HG02678 (cell line): Measurements from ENCODE around the gene PFKL.
"Not testable (repeated sequence)": the region's sequence is repeated elsewhere in the genome, so short reads cannot be mapped to it uniquely, and the experiment has no call there.

ENCODE experiments used
- ATAC-seq: cut with Tn5 transposase; IDR thresholded peaks from one replicate; pipeline ENCODE4 v1.9.1; 2021; ENCODE audit warnings: mild to moderate bottlenecking, moderate library complexity; ENCODE audit not compliant: unreplicated experiment

Gene PFKL

DNA sequence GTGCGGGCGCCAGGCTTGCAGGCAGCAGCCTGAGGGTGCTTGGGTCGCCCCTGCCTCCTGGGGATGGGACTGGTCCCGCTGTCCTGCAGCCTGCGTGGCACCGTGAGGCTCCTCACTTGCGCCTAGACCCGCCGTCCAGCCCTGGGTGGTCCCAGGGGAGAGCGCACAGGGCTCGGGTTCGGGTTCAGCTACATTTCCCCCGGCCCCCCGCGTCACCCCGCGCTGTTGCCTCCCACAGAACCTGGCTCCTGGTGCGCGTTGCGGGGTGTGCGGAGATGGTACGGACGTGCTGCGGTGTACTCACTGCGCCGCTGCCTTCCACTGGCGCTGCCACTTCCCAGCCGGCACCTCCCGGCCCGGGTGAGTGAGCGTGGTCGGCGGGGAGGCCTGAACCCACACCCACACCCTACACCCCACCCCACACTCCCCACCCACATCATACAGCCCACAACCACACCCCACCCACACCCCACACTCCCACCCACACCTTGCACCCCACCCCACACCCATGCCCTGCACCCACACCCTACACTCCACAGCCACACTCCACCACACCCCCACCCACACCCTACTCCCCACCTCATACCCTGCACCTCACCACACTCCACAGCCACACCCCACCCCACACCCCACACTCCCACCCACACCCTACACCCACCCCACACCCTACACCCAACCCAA lies 6.2 kb upstream of the PFKL start:
- no peak for ATAC-seq

DNA sequence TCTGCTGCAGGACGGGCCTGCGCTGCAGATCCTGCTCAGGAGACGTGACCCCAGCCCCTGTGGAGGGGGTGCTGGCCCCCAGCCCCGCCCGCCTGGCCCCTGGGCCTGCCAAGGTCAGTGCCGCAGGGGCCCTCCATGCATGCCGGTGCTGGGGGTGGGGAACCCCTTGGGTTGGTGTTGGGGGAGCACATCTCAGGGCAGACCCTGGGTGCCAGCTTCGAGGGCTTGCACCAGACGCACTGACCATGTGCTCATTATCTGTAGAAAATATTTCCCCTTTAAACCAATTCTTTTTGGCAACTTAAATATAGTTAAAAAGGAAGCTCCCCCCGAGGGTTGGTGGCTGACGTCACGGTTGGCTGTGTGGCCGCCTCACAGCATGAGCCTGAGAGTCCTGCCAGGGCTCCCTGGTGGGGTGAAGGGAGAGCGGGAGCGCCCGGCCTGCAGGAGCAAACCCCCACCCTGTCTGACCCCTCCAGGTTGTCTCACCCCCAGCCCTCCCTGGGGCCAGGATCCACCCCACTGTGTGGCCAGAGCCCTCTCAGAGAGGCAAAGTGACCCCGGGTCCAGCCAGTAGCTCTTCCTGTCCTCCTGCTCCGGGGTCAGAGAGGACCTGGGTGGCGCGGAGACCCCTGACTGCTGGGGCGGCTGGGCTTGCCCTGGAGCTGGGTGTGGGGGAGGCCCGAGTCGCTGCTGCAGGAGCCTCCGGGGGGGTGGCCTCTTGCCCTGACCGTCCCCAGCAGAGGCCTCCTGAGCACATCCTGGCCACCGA lies 5.3 kb upstream of the PFKL start:
- no peak for ATAC-seq

DNA sequence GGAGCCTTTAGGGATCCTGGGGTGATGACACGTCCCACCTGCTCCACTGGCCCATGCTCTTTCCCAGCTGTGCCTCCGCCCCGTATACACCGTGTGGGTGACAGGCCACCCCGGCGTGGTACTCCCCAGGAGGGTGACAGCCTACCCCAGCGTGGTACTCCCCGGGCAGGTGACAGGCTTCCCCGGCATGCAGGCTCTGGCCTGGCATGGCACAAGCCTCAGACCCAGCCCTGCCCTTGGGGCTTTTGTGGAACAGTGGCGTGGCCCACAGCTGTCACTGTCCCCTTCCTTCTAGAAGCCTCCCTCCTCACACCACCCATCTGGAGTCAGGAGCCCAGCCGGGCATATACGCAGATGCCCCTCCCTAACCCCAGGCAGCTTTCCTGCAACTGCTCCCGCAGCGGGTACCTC lies 4.7 kb upstream of the PFKL start:
- no peak for ATAC-seq

DNA sequence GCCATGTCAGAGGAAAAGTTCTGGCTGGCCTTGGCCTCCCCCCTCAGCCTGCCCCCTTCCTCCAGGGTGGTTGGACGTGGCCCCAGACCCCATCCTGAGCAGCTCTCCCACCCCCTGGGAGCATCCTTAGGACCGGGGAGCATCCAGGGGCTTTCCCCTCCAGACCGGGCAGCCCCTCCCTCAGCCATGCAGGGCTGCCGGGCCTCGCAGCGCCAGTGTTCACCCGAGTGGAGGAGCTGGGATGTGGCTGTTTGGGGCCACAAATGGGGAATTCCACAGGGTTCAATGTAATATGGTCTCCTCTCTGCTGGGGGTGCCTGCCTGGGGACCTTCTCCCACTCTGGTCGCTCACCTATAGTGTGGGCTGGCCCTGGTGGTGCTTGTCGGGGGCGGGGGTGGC lies 4.2 kb upstream of the PFKL start:
- no peak for ATAC-seq

DNA sequence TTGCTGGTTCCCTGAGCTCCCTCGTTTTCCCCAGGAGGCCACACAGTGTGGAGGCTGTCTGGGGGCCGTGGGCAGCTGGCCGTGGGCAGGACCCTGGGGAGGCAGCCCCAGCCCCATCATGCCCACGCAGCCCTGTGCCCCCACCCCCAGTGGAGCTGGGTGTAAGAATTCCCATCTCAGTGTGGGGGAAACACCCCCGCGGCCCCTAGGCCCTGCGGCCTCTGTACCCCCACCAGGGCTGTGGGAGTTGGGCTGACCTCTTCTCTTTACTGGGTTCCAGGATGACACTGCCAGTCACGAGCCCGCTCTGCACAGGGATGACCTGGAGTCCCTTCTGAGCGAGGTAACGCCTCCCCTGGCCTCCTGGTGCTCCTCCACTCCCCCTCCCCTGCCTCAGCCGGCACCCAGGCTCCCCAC lies 3.7 kb upstream of the PFKL start:
- no peak for ATAC-seq

DNA sequence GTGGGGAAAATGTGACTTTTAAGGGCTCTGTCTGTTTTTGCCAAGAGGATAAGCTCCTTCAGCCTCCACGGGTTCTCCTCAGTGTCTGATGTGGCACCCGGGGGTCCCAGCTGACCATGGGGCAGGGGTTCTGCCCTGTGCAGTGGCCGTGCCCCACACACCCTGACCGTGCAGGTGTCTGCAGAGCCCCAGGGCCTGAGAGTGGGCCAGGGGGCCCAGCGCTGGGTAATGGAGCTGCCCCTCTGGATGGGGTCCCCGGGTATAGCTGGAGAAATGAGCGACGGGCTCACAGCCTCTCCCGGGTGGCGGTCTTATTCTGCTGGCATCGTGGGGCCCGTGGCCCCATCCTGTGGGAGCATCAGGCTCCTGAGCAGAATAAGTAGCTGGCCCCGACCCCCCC lies 2.9 kb upstream of the PFKL start:
- no peak for ATAC-seq

DNA sequence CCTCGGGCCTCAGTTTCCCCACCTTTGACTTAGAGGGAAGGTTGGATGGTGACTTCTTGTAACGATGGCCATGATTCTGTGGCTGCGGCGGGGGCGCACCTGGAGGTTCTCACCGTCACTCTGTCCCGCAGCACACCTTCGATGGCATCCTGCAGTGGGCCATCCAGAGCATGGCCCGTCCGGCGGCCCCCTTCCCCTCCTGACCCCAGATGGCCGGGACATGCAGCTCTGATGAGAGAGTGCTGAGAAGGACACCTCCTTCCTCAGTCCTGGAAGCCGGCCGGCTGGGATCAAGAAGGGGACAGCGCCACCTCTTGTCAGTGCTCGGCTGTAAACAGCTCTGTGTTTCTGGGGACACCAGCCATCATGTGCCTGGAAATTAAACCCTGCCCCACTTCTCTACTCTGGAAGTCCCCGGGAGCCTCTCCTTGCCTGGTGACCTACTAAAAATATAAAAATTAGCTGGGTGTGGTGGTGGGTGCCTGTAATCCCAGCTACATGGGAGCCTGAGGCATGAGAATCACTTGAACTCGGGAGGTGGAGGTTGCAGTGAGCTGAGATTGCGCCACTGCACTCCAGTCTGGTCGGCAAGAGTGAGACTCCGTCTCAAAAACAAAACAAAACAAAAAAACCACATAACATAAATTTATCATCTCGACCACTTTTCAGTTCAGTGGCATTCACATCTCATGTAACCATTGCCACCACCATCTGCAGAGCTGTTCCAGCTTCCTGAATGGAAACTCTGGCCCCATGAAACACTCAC lies 2.1 kb upstream of the PFKL start:
- no peak for ATAC-seq

DNA sequence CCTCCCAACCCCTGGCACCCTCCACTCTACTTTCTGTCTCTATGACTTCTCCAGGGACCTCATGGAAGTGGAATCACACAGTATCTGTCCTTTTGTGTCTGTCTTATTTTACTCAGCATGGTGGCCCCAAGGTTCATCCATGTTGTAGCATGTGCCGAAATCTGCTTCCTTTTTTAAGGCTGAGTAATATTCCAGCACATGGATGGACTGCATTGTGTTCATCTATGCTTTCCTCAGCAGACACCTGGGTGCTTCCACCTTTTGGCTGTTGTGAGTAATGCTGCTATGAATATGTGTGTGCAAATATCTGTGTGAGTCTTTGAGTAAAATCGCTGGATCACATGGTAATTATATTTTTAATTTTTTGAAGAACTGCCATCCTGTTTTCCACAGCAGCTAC lies 1.6 kb upstream of the PFKL start:
- ATAC-seq = no peak

DNA sequence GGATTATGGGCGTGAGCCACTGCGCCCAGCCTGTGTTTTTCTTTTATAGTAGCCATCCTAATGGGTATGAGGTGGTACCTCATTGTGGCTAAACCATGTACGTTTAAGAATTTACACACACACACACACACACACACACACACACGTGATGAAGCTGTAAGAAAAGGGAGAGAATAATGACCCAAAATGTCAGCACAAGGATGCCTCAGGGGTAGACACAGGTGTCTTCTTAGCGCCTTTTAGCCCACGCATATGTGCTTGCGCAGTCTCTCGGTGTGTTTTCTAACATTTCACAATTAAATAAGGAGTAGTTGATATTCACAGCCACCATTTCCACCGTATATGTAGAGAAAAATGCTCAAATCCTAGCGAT lies 782 bp upstream of the PFKL start:
- ATAC-seq = no peak

DNA sequence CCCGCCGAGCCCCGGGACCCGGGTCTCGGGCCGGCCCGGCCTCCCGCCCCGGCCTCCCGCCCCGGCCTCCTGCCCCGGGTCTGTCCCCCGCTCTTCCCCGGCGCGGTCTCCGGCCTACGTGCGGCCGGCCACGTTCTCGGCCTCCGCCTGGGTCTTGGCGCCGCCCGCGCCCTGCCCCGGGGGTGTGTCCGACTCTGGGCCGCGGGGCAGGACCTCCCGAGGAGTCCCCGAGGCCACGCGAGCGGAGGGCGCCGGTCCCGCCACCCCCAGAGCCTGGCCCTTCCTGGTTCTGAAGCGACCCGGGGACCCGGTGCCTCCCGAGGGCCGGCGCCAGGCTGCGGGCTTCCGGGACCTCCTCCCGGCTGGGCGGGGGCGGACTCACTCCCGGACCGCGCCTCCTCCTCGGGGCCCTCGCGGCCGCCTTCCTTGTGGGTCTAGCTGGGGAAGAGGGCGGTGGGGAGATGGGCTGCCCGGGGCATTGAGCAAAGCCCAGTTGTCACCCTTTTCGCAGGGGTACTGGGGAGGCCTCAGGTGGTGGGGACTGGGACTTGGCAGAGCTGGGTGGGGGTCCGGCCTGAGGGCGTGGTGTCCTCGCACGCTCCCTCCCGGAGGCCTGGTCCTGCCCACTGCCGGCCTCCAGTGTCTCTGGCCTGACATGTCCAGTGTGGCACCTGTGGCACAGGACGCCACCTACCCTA lies 558 bp downstream of the PFKL start:
- peak; percentile 35 for ATAC-seq

DNA sequence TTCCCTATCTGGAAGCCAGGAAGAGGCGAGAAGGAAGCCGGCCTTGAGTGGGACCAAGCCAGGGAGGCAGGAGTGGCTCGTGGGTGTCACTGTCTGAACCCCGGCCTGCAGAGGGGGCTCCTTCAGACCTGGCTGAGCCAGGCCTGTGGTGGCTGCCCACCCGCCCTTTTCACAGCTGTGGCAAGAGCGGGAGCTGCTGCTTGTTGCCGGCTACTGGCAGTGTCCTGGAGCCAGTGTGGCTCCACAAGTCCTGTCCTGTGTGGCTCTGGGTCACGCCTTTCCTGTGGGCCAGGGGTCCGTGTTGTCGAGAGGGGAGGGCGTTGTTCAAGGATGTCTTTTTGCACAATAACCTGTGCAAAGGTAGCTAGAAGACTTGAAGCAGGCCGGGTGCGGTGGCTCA lies 1.3 kb downstream of the PFKL start:
- no peak for ATAC-seq

DNA sequence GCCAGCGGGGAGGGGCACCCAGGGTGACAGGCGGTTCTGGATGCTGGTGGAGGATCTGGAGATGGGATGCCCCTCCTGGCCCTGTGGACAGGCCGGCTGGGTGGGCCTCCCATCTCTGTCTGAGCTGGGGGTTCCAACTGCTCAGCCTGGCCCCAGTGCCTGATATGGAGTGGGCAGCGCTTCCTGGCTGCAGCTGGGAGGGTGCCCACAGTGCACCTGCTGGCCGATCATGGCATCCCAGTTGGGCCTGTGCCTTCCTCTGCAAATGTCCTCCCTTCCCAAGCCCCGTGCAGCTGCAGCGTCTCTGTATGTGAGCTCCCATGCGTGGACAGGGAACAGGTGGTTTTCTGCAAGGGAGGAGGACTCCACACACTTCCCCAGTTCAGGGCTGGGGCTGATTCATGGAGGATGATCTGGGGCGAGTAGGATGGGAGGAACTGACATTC lies 2.1 kb downstream of the PFKL start:
- no peak for ATAC-seq

DNA sequence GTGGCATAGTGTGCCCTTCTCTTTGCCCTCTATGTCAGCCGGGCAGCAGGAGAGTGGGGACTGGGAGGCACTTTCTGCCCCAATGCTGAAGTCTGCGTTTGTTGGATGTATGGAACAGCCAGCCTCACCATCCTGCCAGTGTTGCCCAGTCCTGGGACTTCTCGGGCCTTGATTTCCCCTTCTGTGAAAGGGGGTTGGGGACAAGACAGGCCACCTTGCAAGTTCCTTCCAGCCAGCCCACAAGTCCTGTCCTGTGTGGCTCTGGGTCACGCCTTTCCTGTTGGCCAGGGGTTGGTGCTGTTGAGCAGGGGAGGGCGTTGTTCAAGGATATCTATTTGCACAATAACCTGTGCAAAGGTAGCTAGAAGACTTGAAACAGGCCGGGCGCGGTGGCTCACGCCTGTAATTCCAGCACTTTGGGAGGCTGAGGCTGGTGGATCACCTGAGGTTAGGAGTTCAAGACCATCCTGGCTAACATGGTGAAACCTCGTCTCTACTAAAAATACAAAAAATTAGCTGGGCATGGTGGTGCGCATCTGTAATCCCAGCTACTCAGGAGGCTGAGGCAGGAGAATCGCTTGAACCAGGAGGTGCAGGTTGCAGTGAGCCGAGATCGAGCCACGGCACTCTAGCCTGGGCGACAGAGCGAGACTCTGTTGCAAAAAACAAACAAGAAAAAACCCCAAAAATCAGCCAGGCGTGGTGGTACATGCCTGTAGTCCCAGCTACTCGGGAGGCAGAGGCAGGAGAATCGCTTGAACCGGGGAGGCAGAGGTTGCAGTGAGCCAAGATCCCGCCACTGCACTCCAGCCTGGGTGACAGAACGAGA lies 2.9 kb downstream of the PFKL start:
- not testable (repeated sequence) for ATAC-seq

DNA sequence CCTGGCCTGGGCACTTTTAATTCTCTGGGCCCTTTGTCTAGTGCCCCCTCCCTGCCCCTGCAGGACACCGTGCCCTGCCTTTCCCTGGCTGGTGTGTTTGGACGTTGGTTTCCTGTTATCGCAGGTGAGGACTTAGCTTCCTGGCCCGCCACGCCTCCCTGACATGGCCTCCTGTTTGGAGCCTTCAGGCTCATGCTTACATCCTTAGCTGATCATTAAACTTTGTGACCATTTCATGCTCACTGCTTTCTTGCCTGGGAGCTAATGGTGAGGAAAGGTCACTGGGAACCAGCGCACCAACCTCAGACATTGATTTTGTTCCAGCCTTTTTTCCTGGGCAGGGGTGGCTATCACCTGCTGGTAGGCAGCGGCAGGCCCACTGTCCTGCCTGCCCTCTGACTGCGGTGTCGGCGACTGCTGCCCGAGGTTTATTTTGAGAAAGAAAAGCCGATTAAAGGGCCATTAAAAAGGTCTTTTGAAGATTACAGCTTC lies 3.7 kb downstream of the PFKL start:
- ATAC-seq = no peak

DNA sequence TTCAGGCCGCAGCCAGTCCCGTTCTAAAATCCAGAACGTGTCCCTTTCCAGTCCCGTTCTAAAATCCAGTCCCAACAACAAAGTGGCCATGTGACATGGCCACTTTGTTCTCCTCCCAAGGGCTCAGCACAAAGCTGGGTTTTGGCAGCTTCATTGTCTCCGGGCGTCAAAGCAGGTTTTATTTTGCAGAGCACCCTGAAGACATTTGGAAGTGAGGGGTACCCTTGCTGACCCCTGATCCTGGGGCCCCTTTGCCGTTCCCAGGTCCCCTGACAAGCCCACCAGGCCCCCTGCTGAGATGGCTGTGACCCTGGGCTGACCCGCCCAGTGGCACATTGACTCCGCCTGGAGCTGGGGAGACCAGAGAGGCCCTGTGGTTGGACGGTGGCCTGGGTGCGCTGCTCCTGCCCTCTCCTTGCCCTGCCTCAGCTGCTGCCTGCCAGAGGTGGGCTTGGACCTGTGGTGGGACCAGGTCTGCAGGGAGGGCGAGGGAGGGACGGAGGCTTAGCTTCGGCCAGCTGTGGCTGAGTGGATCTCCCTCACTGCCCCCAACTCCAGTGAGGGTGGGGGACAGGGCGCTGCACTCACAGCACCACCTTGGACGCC lies 4.3 kb downstream of the PFKL start:
- no peak for ATAC-seq

DNA sequence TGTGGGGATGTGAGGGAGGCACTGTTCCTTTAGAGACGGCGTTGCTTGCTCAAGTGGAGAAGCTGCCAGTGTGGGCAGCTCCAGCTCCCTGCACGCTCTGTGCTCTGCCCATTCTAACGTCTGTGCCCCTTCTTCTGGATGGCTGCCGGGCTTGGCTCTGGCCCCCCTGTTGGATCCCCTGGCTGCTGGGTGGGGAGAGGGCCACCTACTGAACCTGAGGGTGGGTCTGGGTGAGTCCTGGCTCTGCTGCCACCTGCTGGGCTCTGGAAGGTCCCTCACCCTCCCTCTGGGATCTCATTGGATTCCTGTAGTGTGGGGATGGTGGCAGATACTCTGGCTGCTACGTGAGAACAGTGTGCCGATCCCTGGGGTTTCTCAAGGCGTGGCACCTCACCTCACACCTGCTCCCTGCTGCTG lies 5.0 kb downstream of the PFKL start:
- no peak for ATAC-seq

DNA sequence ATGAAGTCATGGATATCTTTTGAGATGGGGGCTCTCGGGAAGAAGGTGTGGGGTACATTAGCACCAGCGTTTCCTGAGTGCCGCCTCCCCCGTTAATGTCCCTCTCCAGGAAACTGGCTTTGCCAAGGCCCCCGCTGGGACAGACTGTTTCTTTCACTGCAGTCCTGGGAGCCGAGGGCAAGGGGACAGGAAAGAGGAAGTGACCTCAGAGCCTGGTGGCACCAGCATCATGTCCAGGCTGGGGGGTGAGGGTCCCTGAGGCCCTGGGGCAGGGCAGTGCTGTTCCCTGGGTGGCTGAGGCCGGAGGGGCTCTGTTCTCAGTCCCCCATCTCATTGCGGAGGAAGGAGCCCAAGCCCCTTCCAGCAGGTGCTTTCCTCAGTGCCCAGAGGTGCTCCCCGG lies 5.8 kb downstream of the PFKL start:
- no peak for ATAC-seq

DNA sequence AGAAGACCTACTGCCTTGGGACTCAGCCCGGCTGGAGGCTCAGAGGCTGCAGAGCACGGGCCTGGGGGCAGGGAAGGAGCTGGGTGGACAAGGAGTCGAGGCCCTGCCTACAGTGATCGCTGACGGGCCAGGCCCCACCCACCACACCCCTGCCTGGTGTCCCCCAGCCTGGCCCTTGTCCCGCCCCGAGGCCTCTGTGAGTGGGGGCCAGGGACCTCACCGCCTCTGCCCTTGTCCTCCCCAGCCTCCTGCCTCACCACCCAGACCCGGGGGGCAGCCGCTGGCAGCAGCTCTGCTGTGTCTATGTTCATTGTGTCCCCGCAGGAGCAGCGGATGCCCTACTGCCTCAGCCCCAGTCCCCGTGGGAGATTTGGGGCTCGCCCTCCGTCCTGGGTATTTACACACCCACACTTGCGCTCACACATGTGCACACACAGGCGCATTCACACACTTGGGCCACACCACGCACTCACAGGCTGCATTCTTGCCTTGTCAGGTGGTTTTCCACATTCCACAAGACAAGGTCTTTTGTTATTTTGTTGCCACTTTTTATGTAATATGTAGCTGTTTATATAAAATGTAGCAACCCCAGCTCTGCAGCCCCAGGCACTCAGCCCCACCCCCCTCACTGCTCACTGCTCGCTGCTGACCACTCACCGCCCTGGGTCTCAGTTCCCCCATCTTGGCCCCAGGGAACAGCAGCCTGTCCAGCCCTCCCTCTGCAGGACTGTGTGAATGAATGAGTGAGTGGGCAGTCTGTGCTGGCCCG lies 7.3 kb downstream of the PFKL start:
- ATAC-seq = no peak
